Measurements from ENCODE around the gene CYP4A11. TPM values are rescaled to one million over a fixed set of nuclear protein-coding genes. Genes with fewer than 3 reads are reported as not detected.

The CYP4A11 gene, protein sequence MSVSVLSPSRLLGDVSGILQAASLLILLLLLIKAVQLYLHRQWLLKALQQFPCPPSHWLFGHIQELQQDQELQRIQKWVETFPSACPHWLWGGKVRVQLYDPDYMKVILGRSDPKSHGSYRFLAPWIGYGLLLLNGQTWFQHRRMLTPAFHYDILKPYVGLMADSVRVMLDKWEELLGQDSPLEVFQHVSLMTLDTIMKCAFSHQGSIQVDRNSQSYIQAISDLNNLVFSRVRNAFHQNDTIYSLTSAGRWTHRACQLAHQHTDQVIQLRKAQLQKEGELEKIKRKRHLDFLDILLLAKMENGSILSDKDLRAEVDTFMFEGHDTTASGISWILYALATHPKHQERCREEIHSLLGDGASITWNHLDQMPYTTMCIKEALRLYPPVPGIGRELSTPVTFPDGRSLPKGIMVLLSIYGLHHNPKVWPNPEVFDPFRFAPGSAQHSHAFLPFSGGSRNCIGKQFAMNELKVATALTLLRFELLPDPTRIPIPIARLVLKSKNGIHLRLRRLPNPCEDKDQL
- not detected in 2 replicates for total RNA-seq

DNA sequence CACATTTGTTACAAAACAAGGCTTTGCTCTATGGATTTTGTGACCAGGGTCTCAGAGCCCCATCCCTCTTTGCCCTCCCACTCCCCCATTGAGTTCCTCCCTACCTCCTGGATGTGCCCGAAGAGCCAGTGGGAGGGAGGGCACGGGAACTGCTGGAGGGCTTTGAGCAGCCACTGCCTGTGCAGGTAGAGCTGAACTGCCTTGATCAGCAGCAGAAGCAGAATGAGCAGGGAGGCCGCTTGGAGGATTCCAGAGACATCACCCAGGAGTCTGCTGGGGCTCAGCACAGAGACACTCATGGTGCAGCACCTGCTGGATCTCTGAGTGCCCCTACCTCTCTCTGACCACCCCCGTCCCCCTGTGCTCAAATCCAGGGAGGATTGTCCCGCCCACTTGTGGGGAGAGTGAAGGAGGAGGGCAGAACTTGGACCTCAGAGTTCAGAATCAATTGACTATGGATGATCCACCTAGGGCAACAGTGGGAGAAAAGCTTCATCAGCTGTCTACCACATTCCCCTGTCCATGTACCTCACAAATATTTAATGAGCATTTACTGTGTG, at the start of gene CYP4A11:
Gene CYP4A11 (minus strand): TSS at position 342 of the 560 bp plus-strand sequence. CDS start 43 bp downstream, at position 299.

Other genes starting within 250 kb of the CYP4A11 start
- gene EFCAB14, start 222.4 kb downstream of the CYP4A11 start, total RNA-seq, result 43.3 and 49.1 TPM in 2 replicates
- gene CYP4B1, start 142.4 kb downstream of the CYP4A11 start, total RNA-seq, result not detected in 2 replicates
- 0.85 and 1.7 TPM in 2 replicates for gene CYP4X1, start 82.2 kb upstream of the CYP4A11 start, total RNA-seq
- gene CYP4Z1, start 125.8 kb upstream of the CYP4A11 start, total RNA-seq, result not detected in 2 replicates
- not detected in 2 replicates for gene CYP4A22, start 196.0 kb upstream of the CYP4A11 start, total RNA-seq
- 0.09 TPM in 1 of 2 replicates, not detected in the other for gene PDZK1IP1, start 248.6 kb upstream of the CYP4A11 start, total RNA-seq

Data from endothelial cell of coronary artery (primary cell).